Fibroblast of lung (primary cell): Measurements from ENCODE around the gene TANGO2. TPM values are rescaled to one million over a fixed set of nuclear protein-coding genes. Genes with fewer than 3 reads are reported as not detected.

ENCODE experiments used
- DNase-seq, 2 donors: peaks; one replicate each; pipeline versions ENCODE4 v3.0.0 to v3.0.0-alpha.2; 2010; ENCODE audit warnings: low read depth in 2 of 2
- H2AFZ ChIP-seq: 2 replicates; pipeline ENCODE4 v1.5.1; 2012; ENCODE audit warnings: low read length, control low read depth, inconsistent platforms
- H3K27ac ChIP-seq: 2 replicates; pipeline ENCODE4 v1.5.1; 2011; ENCODE audit warnings: low read length, control low read depth; ENCODE audit not compliant: insufficient read depth
- H3K27me3 ChIP-seq: 2 replicates; pipeline ENCODE4 v1.5.1; 2011; ENCODE audit warnings: mild to moderate bottlenecking, low read length; ENCODE audit not compliant: control insufficient read depth, insufficient read depth
- H3K36me3 ChIP-seq: 2 replicates; pipeline ENCODE4 v1.5.1; 2011; ENCODE audit warnings: low read length; ENCODE audit not compliant: control insufficient read depth, insufficient read depth
- H3K4me1 ChIP-seq: 2 replicates; pipeline ENCODE4 v1.5.1; 2011; ENCODE audit warnings: low read length; ENCODE audit not compliant: control insufficient read depth, insufficient read depth; ENCODE audit errors: extremely low read depth
- H3K4me2 ChIP-seq: 2 replicates; pipeline ENCODE4 v1.5.1; 2011; ENCODE audit warnings: low read length, control low read depth; ENCODE audit not compliant: insufficient read depth; ENCODE audit errors: extremely low read depth
- H3K4me3 ChIP-seq, 4 experiments: fragments of 200-600 bp in 1 of 4; sonication (generic) in 1 of 4; replicated peaks in 1 of 4; 2 replicates each; pipeline ENCODE4 v1.5.1; 2011 to 2016; ENCODE audit warnings: low read length in 4 of 4, low read depth in 3 of 4, mild to moderate bottlenecking in 3 of 4, control low read depth in 2 of 4, inconsistent platforms in 1 of 4, mixed read lengths in 1 of 4; ENCODE audit not compliant: insufficient read depth in 1 of 4; ENCODE audit errors: control extremely low read depth in 1 of 4
- H3K79me2 ChIP-seq: 2 replicates; pipeline ENCODE4 v1.5.1; 2012; ENCODE audit warnings: mild to moderate bottlenecking, low read length, inconsistent platforms; ENCODE audit not compliant: control insufficient read depth, insufficient read depth
- H3K9ac ChIP-seq: 2 replicates; pipeline ENCODE4 v1.5.1; 2011; ENCODE audit warnings: mild to moderate bottlenecking, low read length, control low read depth; ENCODE audit not compliant: insufficient read depth
- H3K9me3 ChIP-seq: 2 replicates; pipeline ENCODE4 v1.5.1; 2012; ENCODE audit warnings: low read depth, low read length; ENCODE audit not compliant: control insufficient read depth, insufficient read depth
- H4K20me1 ChIP-seq: 2 replicates; pipeline ENCODE4 v1.5.1; 2011; ENCODE audit warnings: low read length; ENCODE audit not compliant: control insufficient read depth, insufficient read depth; ENCODE audit errors: extremely low read depth
- EZH2 ChIP-seq: IDR thresholded peaks from 2 replicates; pipeline ENCODE4 v1.5.1; 2012; ENCODE audit warnings: low read length, control low read depth, mild to moderate bottlenecking; ENCODE audit errors: missing control alignments
- polyA plus RNA-seq, 2 donors: library from polyadenylated mRNA; depleted of rRNA in 1 of 2; stranded (reverse) in 1 of 2; unstranded in 1 of 2; fragments of >200 nt; gene quantifications; 2 replicates each; pipeline ENCODE4 v1.2.1, GENCODE V29; 2011 to 2012; ENCODE audit warnings: missing spikeins in 1 of 2
- total RNA-seq: library from RNA; depleted of rRNA; stranded (reverse); fragments of >200 nt; gene quantifications from 2 replicates; pipeline ENCODE4 v1.2.1, GENCODE V29; 2014
- TF ChIP-seq, protein P1 (sequence below), 2 donors: IDR thresholded peaks in 1 of 2; conservative IDR thresholded peaks in 1 of 2; 1 replicate in 1 of 2; 2 replicates in 1 of 2; pipeline ENCODE4 v1.5.1; 2011 to 2012; ENCODE audit warnings: low read length in 2 of 2, control low read depth in 1 of 2, inconsistent platforms in 1 of 2, low read depth in 1 of 2, mild to moderate bottlenecking in 1 of 2

Gene TANGO2
- total and polyA plus RNA-seq, 2 donors (not counting 1 experiment from before 2014, with no cell fraction given): 28.3 to 52.8 TPM

DNA sequence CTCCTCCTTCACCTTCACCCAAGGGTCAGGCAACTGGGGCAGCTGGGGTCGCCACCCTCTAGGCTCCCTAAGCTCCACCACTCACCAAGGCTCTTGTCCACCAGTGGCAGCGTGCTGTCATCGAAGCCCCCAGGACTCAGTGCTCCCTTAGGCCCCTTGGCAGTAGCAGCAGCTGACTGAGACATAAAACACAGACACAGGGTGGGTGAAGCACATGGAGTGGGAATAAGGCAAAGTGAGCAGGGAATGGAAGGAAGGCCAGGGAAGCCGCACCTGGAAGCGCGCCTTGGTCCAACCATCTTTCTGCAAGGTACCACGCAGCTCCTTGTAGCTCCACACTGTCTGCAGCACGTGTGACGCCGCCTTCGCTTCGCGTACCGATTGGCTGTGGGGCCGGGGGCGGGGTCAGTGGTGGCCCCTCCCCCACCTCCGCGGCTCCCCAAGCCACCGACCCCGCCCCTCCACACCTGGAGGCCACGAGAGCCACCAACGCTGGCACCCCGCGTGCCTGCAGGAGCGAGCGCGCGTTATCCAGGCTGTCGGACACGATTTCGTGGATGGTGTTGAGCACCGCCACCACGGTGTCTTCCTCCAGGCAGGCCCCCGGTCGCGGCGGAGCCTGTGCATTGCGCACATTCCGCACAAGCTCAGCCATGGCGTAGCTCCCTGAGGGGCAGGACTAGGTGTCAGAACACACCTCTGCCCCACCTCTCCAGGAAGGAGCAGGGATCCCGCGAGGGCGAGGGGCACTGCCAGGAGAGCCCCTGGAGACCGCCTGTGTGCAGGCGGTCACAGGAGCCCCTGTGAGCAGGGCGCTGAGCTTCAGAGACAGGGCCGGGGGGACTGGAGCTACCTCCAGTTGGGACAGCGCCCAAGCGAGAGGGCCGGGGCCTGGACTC lies 48.0 kb upstream of the TANGO2 start:
- peaks cover 16% of the 10 kb centered on the region for H3K36me3 ChIP-seq
- H3K79me2 ChIP-seq: no peaks in the 10 kb centered on the region
- no peaks in the 10 kb centered on the region for H3K27me3 ChIP-seq
- no peaks in the 10 kb centered on the region for H3K9me3 ChIP-seq
- no peak for DNase-seq
- H2AFZ ChIP-seq: no peak overlapping the region
- H4K20me1 ChIP-seq: no peaks in the 10 kb centered on the region
- H3K4me2 ChIP-seq: no peak overlapping the region
- TF ChIP-seq, protein P1, sequence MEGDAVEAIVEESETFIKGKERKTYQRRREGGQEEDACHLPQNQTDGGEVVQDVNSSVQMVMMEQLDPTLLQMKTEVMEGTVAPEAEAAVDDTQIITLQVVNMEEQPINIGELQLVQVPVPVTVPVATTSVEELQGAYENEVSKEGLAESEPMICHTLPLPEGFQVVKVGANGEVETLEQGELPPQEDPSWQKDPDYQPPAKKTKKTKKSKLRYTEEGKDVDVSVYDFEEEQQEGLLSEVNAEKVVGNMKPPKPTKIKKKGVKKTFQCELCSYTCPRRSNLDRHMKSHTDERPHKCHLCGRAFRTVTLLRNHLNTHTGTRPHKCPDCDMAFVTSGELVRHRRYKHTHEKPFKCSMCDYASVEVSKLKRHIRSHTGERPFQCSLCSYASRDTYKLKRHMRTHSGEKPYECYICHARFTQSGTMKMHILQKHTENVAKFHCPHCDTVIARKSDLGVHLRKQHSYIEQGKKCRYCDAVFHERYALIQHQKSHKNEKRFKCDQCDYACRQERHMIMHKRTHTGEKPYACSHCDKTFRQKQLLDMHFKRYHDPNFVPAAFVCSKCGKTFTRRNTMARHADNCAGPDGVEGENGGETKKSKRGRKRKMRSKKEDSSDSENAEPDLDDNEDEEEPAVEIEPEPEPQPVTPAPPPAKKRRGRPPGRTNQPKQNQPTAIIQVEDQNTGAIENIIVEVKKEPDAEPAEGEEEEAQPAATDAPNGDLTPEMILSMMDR (conservative IDR thresholded peaks at IDR 0.05 in 1 of 2, IDR thresholded peaks at IDR 0.05 in 1 of 2; ENCODE audit: low read depth in 1 of 2, low read length in 2 of 2): no peak
- TF ChIP-seq EZH2: no peak
- no peak overlapping the region for H3K4me3 ChIP-seq
- H3K9ac ChIP-seq: no peak overlapping the region
- no peaks in the 10 kb centered on the region for H3K4me1 ChIP-seq
- H3K27ac ChIP-seq: no peak overlapping the region

DNA sequence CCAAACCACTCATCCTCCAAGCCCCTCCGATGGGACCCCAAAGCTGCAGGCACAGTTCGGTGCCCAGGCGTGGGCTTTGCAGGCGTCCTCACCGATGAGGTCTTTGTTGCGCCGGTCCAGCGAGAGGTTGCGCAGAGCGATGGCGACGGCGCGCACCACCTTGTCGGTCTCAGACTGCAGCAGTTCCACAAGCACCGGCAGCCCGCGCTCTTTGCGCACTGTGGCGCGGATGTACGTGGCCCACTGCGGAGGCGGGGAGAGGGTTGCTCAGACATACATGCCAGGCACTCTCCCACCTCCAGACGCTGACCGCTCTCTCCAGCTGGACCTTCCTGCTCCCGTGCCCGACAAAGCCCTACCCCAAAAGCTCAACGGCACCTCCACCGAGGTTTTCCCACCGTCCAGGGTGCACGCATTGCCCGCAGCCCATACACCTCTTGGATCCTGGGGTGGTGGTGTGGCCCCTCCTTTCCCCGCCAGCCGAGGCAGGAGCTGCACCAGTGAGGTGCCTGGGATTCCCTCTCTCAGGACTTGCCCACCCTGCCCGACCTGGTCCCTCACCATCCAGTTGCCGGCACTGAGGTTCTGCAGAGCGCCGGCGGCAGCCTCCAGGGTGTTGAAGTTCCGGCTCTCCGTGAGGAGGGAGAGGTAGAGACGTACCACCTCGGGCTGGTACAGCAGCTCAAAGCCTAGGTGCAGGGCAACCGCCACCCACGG lies 47.2 kb upstream of the TANGO2 start:
- Histone ChIP-seq H2AFZ (no peak overlapping the region), H3K27ac (no peak overlapping the region), H3K36me3 (peaks cover 12% of the 10 kb centered on the region), H3K79me2 (no peaks in the 10 kb centered on the region), H3K27me3 (no peaks in the 10 kb centered on the region), H3K9me3 (no peaks in the 10 kb centered on the region), H3K9ac (no peak overlapping the region), H3K4me1 (no peaks in the 10 kb centered on the region), H3K4me3 (no peak overlapping the region), H4K20me1 (no peaks in the 10 kb centered on the region), H3K4me2 (no peak overlapping the region)
- DNase-seq: no peak
- no peak for TF ChIP-seq EZH2
- TF ChIP-seq, protein P1 (conservative IDR thresholded peaks at IDR 0.05 in 1 of 2, IDR thresholded peaks at IDR 0.05 in 1 of 2; ENCODE audit: low read depth in 1 of 2, low read length in 2 of 2): no peak

DNA sequence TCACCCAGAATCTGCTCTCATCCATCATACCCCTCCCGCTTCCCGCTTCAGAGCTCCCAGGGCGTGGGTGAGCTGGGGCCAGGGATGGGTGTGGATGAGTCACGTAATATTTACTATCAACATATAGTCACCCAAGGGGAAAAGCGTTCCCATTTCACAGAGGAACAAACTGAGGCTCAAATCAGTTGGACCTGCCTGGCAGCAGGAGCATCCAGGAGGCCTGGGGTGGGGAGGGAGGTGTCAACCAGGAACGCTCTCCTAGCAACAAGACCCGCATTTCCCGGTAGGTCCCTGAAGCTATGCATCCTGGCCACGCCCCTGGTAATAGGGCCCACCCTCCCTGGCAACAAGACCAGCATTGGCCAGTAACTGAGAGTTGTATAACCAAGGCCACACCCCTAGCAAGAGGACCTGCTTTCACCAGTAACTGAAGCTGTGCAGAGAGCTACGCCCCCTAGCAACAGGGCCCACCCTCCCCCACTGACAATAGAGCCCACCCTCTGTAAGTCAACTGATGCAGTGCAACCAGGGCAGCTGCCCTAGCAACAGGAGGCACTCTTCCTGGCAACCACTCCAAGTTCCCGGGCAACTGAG lies 46.5 kb upstream of the TANGO2 start:
- no peaks in the 10 kb centered on the region for H4K20me1 ChIP-seq
- no peak overlapping the region for H3K9ac ChIP-seq
- no peaks in the 10 kb centered on the region for H3K9me3 ChIP-seq
- no peak overlapping the region for H3K4me3 ChIP-seq
- no peaks in the 10 kb centered on the region for H3K79me2 ChIP-seq
- no peak overlapping the region for H3K4me2 ChIP-seq
- H3K36me3 ChIP-seq: peaks cover 12% of the 10 kb centered on the region
- no peak overlapping the region for H3K27ac ChIP-seq
- no peaks in the 10 kb centered on the region for H3K27me3 ChIP-seq
- no peaks in the 10 kb centered on the region for H3K4me1 ChIP-seq
- TF ChIP-seq EZH2: no peak
- TF ChIP-seq, protein P1 (conservative IDR thresholded peaks at IDR 0.05 in 1 of 2, IDR thresholded peaks at IDR 0.05 in 1 of 2; ENCODE audit: low read depth in 1 of 2, low read length in 2 of 2): no peak
- no peak overlapping the region for H2AFZ ChIP-seq
- DNase-seq: peak; percentile 32 to 79
